DMS53 treated with DMSO at 0.1 percent for 48 hours (cell line): ENCODE data around the gene CCDC63.

ENCODE experiments used
- DNase-seq: peaks from one replicate; lab custom pipeline; 2025; ENCODE audit not compliant: unreplicated experiment; lab: John Stamatoyannopoulos, UW

CCDC63 gene

DNA sequence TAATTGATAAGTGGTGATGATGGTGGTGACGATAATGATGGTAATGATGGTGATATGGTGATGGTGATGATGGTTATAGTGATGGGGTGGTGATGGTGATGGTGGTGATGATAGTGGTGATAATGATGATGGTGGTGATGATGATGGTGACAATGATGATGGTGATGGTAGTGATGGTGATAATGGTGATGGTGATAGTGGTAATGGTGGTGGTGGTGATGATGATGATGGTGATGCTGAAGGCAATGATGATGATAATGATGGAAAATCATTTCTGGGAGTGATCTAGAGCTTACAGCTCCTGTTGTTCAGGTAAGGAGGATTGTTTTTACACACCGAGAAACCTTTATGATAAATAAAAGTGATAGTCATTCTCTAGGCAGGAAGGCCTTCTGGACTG lies 33.9 kb downstream of the CCDC63 start:
- no peak for DNase-seq

DNA sequence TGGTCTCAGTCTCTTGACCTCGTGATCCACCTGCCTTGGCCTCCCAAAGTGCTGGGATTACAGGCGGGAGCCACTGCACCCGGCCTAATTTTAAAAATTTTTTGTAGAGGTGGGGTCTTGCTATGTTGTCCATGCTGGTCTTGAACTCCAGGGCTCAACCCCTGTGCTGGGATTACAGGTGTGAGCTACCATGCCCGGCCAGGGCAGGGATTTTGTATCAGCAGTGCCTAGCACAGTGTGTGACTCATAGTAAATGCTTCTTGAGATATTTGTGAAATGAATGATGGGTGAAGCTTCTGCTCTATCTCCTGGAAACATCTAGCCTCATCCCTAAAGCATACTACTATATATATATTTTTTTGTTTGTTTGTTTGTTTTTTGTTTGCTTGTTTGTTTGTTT lies 36.5 kb downstream of the CCDC63 start:
- DNase-seq = no peak

DNA sequence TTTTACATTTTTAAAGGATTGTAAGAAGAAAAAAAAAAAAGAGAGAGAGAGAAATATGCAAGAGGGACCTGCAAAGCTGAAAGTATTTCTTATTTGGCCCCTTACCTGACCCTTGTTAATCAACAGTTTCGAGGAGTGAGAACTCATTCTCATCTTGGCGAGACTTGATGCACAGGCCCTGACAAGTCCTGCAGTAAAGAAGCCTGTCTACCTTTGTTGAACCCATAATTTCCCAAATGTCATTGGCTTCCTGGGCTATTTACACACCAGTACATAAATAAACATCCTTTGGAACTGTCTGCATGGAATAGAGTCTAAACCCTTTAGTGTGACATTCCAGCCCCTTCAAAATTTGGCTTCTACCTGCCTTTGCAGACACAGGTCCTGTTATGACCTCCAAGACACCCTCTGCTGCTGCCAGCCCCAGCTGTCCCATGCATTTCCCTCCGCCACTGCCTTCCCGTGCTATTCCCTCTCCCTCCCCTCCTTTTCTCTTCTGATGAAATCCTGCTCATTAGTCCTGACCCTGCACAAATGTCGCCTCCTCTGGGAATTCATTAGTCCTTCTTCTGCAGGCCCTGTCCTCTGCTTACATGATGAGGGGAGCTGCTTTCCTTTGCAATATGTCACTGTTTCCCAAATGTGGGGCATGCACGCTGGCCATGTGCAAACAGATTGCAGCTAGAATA lies 38.5 kb downstream of the CCDC63 start:
- no peak for DNase-seq

DNA sequence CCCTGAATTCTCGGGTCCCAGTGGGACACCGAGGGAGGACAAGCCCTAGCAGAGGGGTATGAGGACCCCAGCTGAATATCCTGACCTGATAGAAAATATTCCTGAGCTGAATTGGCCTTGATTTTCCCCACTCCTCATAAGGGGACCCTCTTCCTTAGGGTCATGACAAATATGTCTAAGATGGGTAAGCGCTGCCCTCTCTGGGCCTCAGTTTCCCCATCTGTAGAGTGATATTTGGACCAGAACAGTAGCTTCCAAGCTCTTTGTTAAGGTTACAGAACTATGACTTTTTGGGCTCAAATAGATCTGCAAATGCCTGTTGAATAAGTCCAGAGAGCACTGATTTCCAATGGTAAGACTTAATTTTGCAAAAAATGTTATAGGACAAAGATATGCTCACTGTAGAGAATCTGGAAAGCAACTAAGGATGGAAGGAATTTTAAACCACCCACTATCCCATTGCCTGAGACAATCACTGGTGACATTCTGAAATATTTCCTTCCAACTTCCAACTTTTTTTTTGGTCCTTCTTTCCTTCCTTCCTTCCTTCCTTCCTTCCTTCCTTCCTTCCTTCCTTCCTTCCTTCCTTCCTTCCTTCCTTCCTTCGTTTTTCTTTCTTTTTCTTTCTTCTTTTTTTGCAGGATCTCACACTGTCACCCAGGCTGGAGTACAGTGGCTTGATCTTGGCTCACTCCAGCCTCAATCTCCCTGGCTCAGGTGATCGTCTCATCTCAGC lies 41.6 kb downstream of the CCDC63 start:
- DNase-seq = no peak

DNA sequence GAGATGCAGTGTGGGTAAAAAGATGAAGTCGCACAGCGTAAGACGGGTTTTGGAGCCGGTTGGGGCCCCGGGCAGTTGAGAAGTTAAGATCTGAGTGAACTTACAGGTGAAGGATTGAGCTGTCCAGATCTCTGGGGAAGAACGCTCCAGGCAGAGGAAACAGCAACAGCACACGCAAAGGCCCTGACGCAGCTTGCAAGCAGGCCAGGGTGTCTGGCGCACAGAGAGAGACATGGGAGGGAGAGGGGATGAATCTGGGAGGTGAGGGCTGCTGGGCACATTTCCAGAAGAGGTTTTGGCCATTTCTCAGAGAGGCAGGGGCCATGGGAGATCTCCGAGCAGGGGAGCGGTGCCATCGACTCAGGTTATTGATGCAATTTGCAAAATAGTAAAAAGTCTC lies 42.6 kb downstream of the CCDC63 start:
- no peak for DNase-seq

DNA sequence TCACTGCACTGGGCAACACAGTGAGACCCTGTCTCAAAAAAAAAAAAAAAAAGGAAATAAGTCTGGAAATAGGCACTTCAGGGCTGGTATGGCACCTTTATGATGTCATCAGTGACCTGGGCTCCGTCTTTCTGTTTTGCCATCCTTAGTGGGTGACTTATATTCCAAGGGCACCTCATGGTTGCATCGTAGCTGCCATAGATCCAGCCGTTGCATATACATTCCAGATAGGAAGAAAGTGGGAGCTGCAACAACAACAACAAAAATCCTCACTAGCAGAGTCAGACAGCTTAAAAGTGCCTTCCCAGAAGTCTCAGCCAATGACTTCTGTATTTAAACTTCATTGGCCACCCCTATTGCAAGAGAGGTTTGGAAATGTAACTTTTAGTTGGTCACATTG lies 47.2 kb downstream of the CCDC63 start:
- no peak for DNase-seq

DNA sequence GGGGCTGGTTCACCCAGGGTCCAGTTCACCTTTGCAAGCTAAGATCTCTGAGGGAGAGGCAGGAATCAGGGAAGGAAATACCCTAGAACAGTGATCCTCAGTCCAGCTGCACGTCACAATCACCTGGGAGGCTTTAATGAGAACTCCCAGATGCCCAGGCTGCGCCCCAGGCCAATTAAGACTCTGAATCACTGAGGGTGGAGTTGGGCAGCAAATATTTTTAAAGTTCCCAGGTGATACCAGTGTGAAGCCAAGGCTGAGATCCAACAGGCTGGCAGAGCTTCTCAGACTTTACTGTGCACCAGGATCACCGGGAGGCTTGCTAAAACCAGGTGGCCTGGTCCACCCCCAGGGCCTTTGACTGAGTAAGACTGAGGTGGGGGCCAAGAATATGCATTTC lies 49.8 kb downstream of the CCDC63 start:
- no peak for DNase-seq

DNA sequence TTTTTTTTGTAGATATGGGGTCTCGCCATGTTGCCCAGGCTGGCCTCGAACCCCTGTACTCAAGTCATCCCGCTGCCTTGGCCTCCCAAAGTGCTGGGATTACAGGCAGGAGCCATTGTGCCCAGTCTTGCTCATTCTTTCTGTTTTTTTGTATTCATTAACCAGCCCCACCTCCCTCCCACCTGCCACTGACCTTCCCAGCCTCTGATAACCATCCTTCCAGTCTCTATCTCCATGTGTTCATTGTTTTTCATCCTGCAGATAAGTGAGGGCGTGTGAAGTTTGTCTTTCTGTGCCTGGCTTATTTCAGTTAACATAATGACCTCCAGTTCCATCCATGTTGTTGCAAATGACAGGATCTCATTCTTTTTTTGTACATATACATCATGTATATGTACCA lies 54.6 kb downstream of the CCDC63 start:
- DNase-seq = no peak

DNA sequence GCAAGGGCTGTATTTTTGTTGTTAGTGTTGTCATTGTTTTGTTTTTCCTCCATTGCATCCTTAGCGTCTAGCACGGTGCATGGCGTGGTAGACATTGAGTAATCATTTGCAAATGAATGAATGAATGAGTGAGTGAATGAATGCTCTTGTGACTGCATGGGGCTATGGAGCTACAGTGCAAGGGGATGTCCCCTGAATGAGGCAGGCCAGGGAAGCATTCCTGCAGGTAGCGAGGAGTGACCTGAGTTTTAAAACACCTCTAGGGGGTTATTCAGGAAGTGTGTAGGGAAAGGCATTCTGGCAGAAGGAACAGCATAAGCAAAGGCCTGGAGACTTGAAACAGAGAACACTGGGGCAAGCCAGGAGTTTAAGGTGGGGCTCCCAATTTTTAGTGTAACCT lies 56.7 kb downstream of the CCDC63 start:
- DNase-seq = no peak

DNA sequence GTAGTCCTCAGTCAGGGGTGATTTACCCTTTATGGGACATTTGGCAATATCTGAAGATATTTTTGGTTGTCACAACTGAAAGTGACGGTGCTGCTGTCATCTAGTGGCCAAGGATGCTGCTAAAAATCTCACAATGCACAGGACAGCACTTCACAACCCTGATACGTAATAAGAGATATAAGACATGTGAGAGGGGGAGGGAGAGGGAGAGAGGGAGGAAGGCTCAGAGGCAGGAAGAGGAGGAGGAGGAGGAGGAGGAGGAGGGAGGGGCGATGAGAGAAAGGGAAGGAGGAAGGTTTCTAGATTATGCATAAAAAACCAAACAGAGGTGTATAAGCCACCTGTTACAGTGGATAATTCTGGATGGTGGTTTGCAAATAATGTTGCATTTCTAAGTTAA lies 59.3 kb downstream of the CCDC63 start:
- no peak for DNase-seq

DNA sequence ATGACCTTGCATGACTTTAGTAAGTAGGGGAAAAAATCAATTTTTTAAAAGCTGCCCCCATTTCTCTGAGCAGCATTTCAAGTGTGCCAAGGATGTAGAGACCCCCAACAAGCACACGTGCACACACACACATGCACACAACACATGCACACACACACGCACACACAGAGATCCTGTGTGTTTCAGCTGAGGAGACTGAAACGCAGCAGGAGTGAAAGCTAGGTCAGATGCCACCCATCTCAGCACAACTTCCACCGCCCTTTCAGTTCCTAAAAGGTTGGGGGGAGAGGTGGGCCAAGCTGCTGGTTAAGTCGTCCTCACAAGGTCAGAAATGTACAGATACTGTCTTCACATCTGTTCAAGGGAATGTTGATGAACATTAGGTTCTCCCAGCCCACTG lies 59.7 kb downstream of the CCDC63 start:
- DNase-seq = no peak

DNA sequence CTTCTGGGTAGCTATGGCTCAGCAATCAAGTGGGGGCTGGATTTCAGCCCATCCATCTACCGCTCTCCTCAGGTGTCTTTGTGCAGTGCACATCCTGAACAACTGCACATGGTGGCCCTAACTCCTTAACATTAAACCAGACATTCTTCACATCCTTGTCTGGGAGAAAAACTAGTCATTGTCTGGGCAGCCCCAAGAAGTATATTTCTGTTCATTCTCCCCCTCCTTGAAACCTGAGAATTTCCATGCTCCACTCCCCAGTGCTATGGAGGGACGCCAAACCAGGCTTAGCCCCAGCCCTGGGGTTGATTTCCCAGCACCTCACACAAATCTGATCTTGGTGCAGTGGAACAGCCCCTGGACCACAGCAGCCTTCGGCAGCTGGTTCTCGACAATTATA lies 60.2 kb downstream of the CCDC63 start:
- DNase-seq = no peak

DNA sequence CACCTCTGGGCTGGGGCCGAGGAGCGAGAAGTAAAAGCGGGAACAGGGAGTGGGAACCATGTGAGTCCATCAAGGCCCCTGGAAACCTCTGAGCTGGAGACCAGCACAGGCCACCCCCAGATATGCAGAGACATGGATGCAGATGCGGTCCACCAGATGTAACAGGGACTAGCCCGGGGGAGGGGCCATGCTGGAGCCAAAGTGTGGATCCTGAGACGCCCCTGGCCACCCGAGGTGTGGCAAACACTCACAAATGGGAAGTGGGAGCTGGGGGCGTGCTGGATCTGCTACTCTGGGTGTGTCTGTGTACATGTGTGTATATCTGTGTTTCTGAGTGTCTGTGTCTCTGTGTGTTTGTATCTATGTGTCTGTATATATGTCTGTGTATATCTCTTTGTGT lies 60.8 kb downstream of the CCDC63 start:
- no peak for DNase-seq

DNA sequence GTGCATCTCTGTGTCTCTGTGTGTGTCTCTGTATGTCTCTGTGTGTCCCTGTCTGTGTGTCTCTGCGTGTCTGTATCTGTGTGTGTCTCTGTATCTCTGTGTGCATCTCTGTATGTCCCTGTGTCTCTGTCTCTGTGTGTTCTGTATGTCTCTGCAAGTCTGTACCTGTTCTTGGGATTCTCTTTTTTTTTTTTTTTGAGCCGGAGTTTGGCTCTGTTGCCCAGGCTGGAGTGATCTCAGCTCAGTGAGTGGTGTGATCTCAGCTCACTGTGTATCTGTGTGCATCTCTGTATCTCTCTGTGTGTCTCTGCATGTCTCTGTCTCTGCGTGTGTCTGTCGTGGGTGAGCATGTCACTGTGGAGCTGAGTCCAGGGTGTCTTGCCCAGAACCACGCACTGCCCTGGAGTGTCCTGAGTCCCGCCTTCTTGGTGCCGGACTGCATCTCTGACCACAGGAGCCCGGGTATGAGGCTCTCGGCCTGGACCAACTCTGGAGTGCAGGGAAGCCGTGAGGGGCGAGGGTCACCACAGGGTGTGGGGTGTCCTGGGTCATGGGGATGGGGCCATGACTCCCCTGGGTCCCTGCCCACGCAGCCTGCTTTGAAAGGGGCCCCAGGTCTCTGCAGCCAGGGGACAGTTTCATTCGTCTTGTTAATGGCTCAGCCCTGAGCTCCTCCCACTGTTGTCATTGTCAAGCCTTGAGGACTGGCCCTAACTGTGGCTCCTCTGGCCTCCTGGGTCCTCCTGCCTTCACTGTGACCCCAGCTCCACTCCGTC lies 61.8 kb downstream of the CCDC63 start:
- no peak for DNase-seq

DNA sequence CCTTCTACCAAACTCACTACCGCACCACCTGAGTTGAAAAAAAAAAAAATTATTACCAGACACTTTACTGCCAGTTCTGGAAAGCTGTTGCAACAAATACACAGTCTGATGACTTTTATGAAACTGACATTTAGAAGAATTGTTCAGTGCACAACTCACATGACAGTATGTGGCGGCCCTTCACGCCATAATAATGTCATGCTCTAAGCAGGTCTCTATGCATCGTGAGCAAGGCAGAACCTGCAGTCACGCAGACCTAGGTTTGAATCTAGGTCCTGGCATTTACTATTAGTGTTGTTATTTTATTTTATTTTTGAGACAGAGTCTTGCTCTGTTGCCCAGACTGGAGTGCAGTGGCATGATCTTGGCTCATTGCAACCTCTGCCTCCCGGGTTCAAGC lies 65.5 kb downstream of the CCDC63 start:
- DNase-seq = no peak

DNA sequence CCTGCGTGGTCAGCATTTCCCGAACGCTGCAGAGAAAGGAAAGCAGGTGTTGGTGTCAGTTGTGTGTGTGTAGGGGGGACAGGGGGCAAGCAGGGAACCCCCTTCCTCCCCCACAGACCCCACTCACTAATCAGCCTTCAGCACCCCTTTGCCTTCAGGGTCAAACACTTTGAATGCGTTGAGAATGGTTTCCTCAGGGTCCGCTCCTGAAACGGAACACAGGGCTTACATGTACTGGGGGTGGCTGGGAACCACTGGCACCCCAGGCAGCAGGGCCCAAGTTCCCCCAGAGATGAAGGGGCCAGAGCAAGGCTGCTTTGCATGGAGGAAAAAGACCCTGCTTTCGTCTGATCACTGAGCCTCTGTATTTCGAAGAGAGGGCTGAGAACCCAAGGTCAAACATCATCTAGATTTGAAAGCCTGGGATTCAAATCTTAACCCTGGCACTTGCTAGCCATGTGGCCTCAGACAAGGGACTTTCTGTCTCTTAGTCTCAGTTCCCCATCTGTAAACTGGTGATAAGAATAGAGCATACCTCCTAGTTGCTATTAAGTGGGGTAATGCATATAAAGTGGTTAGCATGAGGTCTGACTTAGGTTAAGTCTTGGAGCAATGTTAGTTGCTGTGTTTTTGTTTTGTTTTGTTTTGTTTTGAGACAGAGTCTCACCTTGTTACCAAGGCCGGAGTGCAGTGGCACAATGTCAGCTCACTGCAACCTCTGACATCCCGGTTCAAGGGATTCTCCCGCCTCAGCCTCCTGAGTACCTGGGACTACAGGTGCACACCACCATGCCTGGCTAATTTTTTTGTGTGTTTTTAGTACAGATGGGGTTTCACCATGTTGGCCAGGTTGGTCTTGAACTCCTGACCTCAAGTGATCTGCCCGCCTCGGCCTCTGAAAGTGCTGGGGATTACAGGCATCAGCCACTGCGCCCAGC lies 66.6 kb downstream of the CCDC63 start:
- DNase-seq = no peak

DNA sequence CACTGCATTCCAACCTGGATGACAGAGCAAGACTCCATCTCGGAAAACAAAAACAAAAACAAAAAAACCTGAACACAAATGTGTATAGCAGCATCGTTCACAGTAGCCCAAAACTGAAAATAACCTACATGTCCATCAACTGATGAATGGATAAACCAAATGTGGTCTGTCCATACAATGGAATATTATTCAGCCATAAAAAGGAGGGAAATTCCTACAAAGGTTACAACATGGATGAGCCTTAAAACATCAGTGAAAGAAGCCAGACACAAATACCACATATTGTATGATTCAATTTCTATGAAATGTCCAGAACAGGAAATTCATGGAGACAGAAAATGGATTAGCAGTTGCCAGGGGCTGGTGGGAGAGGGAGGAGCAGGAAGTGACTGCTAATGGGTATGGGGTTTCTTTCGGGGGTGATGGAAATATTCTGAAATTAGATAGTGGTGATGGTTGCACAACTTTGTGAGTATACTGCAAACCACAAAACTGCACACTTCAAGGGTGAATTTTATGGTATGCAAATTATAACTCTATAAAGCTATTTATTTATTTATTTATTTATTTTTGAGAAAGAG lies 69.6 kb downstream of the CCDC63 start:
- DNase-seq = no peak

DNA sequence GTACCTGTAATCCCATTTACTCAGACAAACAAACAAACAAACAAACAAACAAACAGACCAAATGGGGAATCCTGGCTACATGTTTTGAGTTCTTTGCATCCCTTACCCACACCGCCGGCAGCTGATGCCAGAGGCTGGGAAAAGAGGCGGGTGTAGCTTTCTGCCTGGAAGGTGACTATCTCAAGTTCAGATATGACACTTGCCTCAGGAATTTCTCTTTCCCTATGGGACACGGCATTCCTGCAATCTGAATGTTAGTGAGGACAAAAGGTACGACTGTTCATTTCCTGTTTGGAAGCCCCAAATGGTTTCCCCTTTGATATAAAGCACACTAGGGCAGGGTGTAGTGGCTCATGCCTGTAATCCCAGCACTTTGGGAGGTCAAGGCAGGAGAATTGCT lies 70.7 kb downstream of the CCDC63 start:
- no peak for DNase-seq

DNA sequence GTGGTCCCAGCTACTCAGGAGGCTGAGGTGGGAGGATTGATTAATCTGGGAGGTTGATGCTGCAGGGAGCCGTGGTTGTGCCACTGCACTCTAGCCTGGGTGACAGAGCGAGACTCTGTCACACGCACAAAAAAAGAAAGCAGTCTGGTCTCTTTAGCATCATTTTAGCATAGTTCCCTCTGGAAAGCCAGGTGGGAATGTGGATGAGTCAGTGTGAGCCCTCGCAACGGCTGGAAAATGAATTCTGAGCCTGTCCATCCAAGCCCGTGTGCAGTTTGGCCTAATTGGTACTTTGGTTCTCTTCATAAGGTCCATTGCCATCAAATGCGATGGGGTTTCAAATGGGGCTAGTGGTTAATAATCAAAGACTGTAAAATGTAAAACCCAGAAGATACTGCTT lies 71.2 kb downstream of the CCDC63 start:
- DNase-seq = no peak

DNA sequence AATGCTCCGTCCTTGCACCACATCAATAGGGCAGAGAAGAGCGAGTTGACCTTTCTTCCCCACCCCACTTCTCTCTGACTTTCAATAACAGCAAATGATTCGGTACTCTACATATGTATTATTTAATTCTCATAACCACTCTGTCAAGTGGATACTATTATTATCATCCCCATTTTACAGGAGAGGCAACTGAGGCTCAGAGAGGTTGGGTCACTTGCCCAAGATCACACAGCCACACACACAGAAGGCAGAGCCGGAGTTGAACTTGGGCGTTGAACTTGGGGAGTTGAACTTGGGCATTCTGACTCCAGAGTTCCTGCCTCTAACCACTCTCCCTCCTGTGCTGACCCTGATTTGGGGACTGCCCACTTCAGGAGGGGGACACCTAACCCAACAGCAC lies 72.9 kb downstream of the CCDC63 start:
- no peak for DNase-seq
